Upper lobe of right lung (tissue), 1 donor: ENCODE results near the gene CDK18. TPM values are rescaled to one million over a fixed set of nuclear protein-coding genes. Genes with fewer than 3 reads are reported as not detected.
A peak's percentile ranks its signal among the peaks of the same experiment; 100 is the strongest.

Source experiments
- ATAC-seq: fragments of 200-7000 bp; cut with Tn5 transposase; one replicate; pipeline ENCODE4 v1.9.1; 2020; ENCODE audit warnings: mild to moderate bottlenecking, moderate library complexity
- DNase-seq: peaks from one replicate; pipeline ENCODE4 v3.0.0-alpha.2; 2020
- H3K27ac ChIP-seq: fragments of 200-600 bp; one replicate; pipeline ENCODE4 v1.8.0; 2022
- H3K27me3 ChIP-seq: fragments of 200-600 bp; one replicate; pipeline ENCODE4 v1.8.0; 2022; ENCODE audit warnings: mild to moderate bottlenecking
- H3K36me3 ChIP-seq: fragments of 200-600 bp; one replicate; pipeline ENCODE4 v1.8.0; 2022
- H3K4me1 ChIP-seq: fragments of 200-600 bp; one replicate; pipeline ENCODE4 v1.8.0; 2022
- H3K4me3 ChIP-seq: fragments of 200-600 bp; one replicate; pipeline ENCODE4 v1.8.0; 2022; ENCODE audit warnings: mild to moderate bottlenecking
- H3K9me3 ChIP-seq: fragments of 200-600 bp; one replicate; pipeline ENCODE4 v1.8.0; 2022
- intact Hi-C: fragments of 100-400 bp; cut with DNase I; formaldehyde crosslinking; loops from one replicate; pipeline ENCODE4 v1.11.0; 2022
- total RNA-seq: library from RNA; stranded (reverse); fragmentation: NEBNext Ultra II Directional; extraction: Animal tissue kit (Norgen Biotek cat#: 25700); gene quantifications from one replicate; pipeline ENCODE4 v1.2.1, GENCODE V29; 2021
- TF ChIP-seq, protein P1 (sequence below): fragments of 200-600 bp; IDR thresholded peaks from one replicate; pipeline ENCODE4 v1.8.0; 2022; ENCODE audit warnings: antibody characterized with exemption
- donor health status: DM: no; HTN: yes; CAD: no; lungs with severe emphysema.

Gene CDK18
- total RNA-seq, 1 donor from 2014 or later, result 31.6 TPM

DNA sequence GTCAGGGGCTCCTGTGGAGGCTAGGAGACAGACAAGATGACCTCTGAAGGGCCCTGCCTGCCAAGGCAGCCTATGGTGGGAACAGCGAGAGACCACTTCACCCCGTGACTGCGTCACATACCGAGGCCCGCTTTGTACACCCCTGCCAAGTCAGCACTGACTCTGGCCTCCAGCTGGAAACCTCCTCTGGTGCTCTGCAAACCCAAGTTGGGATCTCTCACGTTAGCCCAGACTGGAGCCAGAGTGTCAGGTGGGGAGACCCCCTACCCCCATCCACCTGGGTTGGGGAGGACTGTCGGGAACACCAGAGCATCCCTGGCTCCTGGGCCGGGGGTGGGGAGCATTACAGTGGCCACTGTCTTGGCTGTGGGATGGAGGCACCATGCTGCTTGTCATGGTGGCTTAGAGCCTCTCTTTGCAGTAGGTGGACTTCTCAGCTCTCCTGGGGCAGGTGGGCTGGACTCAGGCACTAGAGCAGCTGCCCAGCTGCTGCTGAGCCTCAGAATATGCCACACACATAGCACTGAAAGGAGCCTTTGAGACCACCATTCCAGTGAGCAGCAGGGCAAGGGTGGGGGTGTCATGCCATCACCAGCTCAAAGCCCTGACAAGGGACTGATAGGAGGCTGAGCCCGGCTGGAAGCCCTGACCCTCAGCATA, 77.0 kb downstream of the CDK18 start:
- H3K27me3 ChIP-seq, result no peaks in the 10 kb centered on the region
- peaks cover 10% of the 10 kb centered on the region for H3K4me1 ChIP-seq
- peak overlapping the region; percentile 70 for H3K27ac ChIP-seq
- no peaks in the 10 kb centered on the region for H3K9me3 ChIP-seq
- no peak overlapping the region for H3K4me3 ChIP-seq
- TF ChIP-seq, protein P1, sequence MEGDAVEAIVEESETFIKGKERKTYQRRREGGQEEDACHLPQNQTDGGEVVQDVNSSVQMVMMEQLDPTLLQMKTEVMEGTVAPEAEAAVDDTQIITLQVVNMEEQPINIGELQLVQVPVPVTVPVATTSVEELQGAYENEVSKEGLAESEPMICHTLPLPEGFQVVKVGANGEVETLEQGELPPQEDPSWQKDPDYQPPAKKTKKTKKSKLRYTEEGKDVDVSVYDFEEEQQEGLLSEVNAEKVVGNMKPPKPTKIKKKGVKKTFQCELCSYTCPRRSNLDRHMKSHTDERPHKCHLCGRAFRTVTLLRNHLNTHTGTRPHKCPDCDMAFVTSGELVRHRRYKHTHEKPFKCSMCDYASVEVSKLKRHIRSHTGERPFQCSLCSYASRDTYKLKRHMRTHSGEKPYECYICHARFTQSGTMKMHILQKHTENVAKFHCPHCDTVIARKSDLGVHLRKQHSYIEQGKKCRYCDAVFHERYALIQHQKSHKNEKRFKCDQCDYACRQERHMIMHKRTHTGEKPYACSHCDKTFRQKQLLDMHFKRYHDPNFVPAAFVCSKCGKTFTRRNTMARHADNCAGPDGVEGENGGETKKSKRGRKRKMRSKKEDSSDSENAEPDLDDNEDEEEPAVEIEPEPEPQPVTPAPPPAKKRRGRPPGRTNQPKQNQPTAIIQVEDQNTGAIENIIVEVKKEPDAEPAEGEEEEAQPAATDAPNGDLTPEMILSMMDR, result no peak
- peak; percentile 62 for DNase-seq
- no peaks in the 10 kb centered on the region for H3K36me3 ChIP-seq
- intact Hi-C loops, result no loop called here
- ATAC-seq, result no peak

DNA sequence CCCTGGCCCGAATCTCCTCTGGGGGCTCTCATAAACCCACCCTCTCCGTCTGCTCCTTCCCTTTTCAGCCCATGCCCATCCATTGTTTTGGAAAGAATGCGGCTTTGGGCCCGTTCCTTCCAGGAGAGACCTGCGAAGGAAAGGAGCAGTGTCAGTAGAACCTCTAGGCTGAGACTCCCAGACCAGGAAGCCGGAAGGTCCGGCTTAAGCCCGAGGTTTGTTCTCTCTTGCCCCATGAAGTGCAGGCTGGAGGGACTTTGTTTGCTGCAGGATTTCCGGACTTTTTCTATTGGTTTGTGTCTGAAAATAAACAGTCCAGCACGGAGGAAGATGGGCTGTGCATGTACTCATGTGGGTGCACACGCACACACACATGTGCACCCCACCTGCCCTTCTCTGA, 77.6 kb downstream of the CDK18 start:
- Histone ChIP-seq H3K4me1 (peaks cover 10% of the 10 kb centered on the region), H3K9me3 (no peaks in the 10 kb centered on the region), H3K27me3 (no peaks in the 10 kb centered on the region), H3K36me3 (no peaks in the 10 kb centered on the region), H3K4me3 (no peak overlapping the region), H3K27ac (peak overlapping the region; percentile 70)
- no peak for ATAC-seq
- TF ChIP-seq, protein P1, result no peak
- DNase-seq, result peak; percentile 25
- intact Hi-C loops, result no loop called here

Other genes starting within 250 kb of the CDK18 start
- 8.8 TPM for gene NUAK2, start 182.9 kb upstream of the CDK18 start, total RNA-seq
- gene KLHDC8A, start 147.7 kb upstream of the CDK18 start, total RNA-seq, result 0.78 TPM
- gene LEMD1, start 82.6 kb upstream of the CDK18 start, total RNA-seq, result 2.1 TPM
- 0.84 TPM for gene BLACAT1, start 48.6 kb upstream of the CDK18 start, total RNA-seq
- gene ELK4, start 127.3 kb downstream of the CDK18 start, total RNA-seq, result 71.5 TPM
- 8.6 TPM for gene SLC45A3, start 175.8 kb downstream of the CDK18 start, total RNA-seq
- 117 TPM for gene NUCKS1, start 245.5 kb downstream of the CDK18 start, total RNA-seq